K562 (cell line): ENCODE results near the gene DCAF17. TPM values are rescaled to one million over a fixed set of nuclear protein-coding genes. Genes with fewer than 3 reads are reported as not detected.

Source experiments
- ATAC-seq: fragments of 200-7000 bp; cut with Tn5 transposase; 3 replicates; pipeline ENCODE4 v1.9.1; 2020; ENCODE audit warnings: moderate library complexity
- BruUV-seq: library from RNA; stranded (reverse); fragments of 400-500 nt; replicated peaks from 2 replicates; lab custom pipeline; 2021; lab: Mats Ljungman, UMichigan
- CTCF ChIA-PET: fragments of 300-600 bp; formaldehyde crosslinking; extraction: SDS; loops from one replicate; lab custom pipeline; 2021; ENCODE audit warnings: low intra/inter-chr PET ratio; lab: Yijun Ruan, JAX
- POLR2A ChIA-PET: fragments of 300-600, 350-650 bp; sonication (Branson Sonifier 250); formaldehyde crosslinking; extraction: SDS; loops from one replicate; lab custom pipeline; 2021; ENCODE audit warnings: antibody characterized with exemption, inconsistent platforms; lab: Yijun Ruan, JAX
- DNase-seq, 4 experiments: peaks; one replicate each; pipeline versions ENCODE4 v3.0.0 to v3.0.0-alpha.2; 2011 to 2018; ENCODE audit warnings: low spot score in 3 of 4, mixed read lengths in 3 of 4; ENCODE audit errors: extremely low read depth in 1 of 4
- FAIRE-seq: peaks from 2 replicates; lab custom pipeline; 2011; peaks lifted over from hg19 to GRCh38; lab: Jason Lieb, UNC
- H2AFZ ChIP-seq: 2 replicates; pipeline ENCODE4 v1.6.0; 2011; ENCODE audit warnings: low read depth, low read length, control low read depth, inconsistent platforms
- H3K27ac ChIP-seq: fragments of 200-600 bp; 3 replicates; pipeline ENCODE4 v1.8.0; 2011; ENCODE audit warnings: low read depth, mild to moderate bottlenecking, control low read depth, inconsistent platforms, low read length, moderate library complexity, mixed read lengths; ENCODE audit errors: extremely low read depth
- H3K27me3 ChIP-seq, 2 experiments: fragments of 300-600 bp in 1 of 2; 2 replicates in 1 of 2; 3 replicates in 1 of 2; pipeline versions ENCODE4 v1.6.0 to v1.8.0; 2011; ENCODE audit warnings: inconsistent platforms in 2 of 2, low read length in 2 of 2, mild to moderate bottlenecking in 1 of 2, mixed read lengths in 1 of 2, moderate library complexity in 1 of 2; ENCODE audit not compliant: control insufficient read depth in 2 of 2, insufficient read depth in 2 of 2
- H3K36me3 ChIP-seq: fragments of 300-600 bp; 3 replicates; pipeline ENCODE4 v1.8.0; 2011; ENCODE audit warnings: mild to moderate bottlenecking, low read length, inconsistent platforms; ENCODE audit not compliant: control insufficient read depth, insufficient read depth
- H3K4me1 ChIP-seq, 2 experiments: fragments of 200-600 bp in 1 of 2; replicated peaks in 1 of 2; 2 replicates in 1 of 2; 3 replicates in 1 of 2; pipeline versions ENCODE4 v1.5.1 to v1.8.0; 2011; ENCODE audit warnings: inconsistent platforms in 2 of 2, low read length in 2 of 2, mild to moderate bottlenecking in 1 of 2, mixed read lengths in 1 of 2, moderate library complexity in 1 of 2; ENCODE audit not compliant: control insufficient read depth in 2 of 2, insufficient read depth in 2 of 2
- H3K4me2 ChIP-seq: 2 replicates; pipeline ENCODE4 v1.6.1; 2011; ENCODE audit warnings: low read length, control low read depth, inconsistent platforms, mixed read lengths; ENCODE audit not compliant: insufficient read depth
- H3K4me3 ChIP-seq: fragments of 200-600 bp; sonication (generic), shearing (Covaris generic); 2 replicates; pipeline ENCODE4 v1.5.1; 2016; ENCODE audit warnings: control low read depth, inconsistent platforms
- H3K79me2 ChIP-seq: fragments of 200-600 bp; 3 replicates; pipeline ENCODE4 v1.8.0; 2011; ENCODE audit warnings: low read length, inconsistent platforms; ENCODE audit not compliant: control insufficient read depth, insufficient read depth
- H3K9ac ChIP-seq, 2 experiments: 2 replicates each; pipeline versions ENCODE4 v1.6.0 to v1.6.1; 2011; ENCODE audit warnings: low read depth in 2 of 2, low read length in 2 of 2, control low read depth in 1 of 2, inconsistent platforms in 1 of 2, mild to moderate bottlenecking in 1 of 2, mixed read lengths in 1 of 2; ENCODE audit not compliant: insufficient read depth in 1 of 2
- H3K9me1 ChIP-seq: one replicate; pipeline ENCODE4 v1.6.0; 2011; ENCODE audit warnings: inconsistent platforms, mild to moderate bottlenecking, low read length, moderate library complexity; ENCODE audit not compliant: control insufficient read depth, insufficient read depth
- H3K9me3 ChIP-seq: replicated peaks from 2 replicates; pipeline ENCODE4 v1.5.1; 2011; ENCODE audit warnings: low read depth, low read length, inconsistent platforms; ENCODE audit not compliant: control insufficient read depth, insufficient read depth
- H4K20me1 ChIP-seq: replicated peaks from 2 replicates; pipeline ENCODE4 v1.6.1; 2011; ENCODE audit warnings: low read length, inconsistent platforms, mixed read lengths; ENCODE audit not compliant: control insufficient read depth, insufficient read depth
- BRD9 ChIP-seq: fragments of 450-650 bp; IDR thresholded peaks from 2 replicates; pipeline ENCODE4 v1.6.1; 2018; ENCODE audit warnings: low read depth; ENCODE audit not compliant: partially characterized antibody
- FOS ChIP-seq: IDR thresholded peaks from 3 replicates; pipeline ENCODE4 v1.6.1; 2011; ENCODE audit not compliant: insufficient read length; ENCODE audit errors: extremely low read depth
- GTF2F1 ChIP-seq: IDR thresholded peaks from 2 replicates; pipeline ENCODE4 v1.6.1; 2011; ENCODE audit warnings: low read depth, low read length, improper control_type of control experiment
- HDAC2 ChIP-seq: fragments of 450-650 bp; IDR thresholded peaks from 2 replicates; pipeline ENCODE4 v1.6.1; 2016; ENCODE audit warnings: mild to moderate bottlenecking
- PPARD ChIP-seq: fragments of 250-450 bp; sonication (Bioruptor Pico); IDR thresholded peaks from 2 replicates; pipeline ENCODE4 v1.8.0; 2022; ENCODE audit warnings: inconsistent platforms, mild to moderate bottlenecking, moderate library complexity
- SMAD4 ChIP-seq: fragments of 250-450 bp; sonication (Bioruptor Pico); conservative IDR thresholded peaks from 2 replicates; pipeline ENCODE4 v1.8.0; 2021; ENCODE audit warnings: inconsistent platforms, mild to moderate bottlenecking, moderate library complexity
- SRSF7 ChIP-seq: fragments of 200-400 bp; formaldehyde crosslinking; optimal IDR thresholded peaks from 2 replicates; pipeline ENCODE3; 2017; ENCODE audit warnings: mild to moderate bottlenecking, low read depth, low read length
- ZNF12 ChIP-seq: sonication (generic); formaldehyde crosslinking; IDR thresholded peaks from 2 replicates; pipeline ENCODE4 v1.4.0; 2020; ENCODE audit warnings: mild to moderate bottlenecking, missing genetic modification reagents
- ZNF436 ChIP-seq: fragments of 250-450, 450-650 bp; sonication (Bioruptor Pico); formaldehyde crosslinking; IDR thresholded peaks from 2 replicates; pipeline ENCODE4 v1.7.0; 2020; ENCODE audit warnings: mild to moderate bottlenecking
- ZNF644 ChIP-seq: fragments of 200-800 bp; sonication (Bioruptor generic); IDR thresholded peaks from 2 replicates; pipeline ENCODE4 v1.6.1; 2016; ENCODE audit warnings: low read depth, missing genetic modification characterization, missing compliant biosample characterization
- ZNF699 ChIP-seq: fragments of 250-450 bp; sonication (Bioruptor Pico); IDR thresholded peaks from 2 replicates; pipeline ENCODE4 v1.8.0; 2021; ENCODE audit warnings: mild to moderate bottlenecking, moderate library complexity; ENCODE audit not compliant: insufficient replicate concordance
- WGBS: fragments of 100-300 bp; shearing (Covaris generic); methylation state at CpG from one replicate; pipeline ENCODE4 v1.1.6; 2016; ENCODE audit warnings: low coverage, mixed read lengths; ENCODE audit not compliant: insufficient coverage; ENCODE audit errors: missing lambda C conversion rate; 5-methylcytosine and 5-hydroxymethylcytosine counted together
- in situ Hi-C: fragments of 300-500 bp; cut with MboI; formaldehyde crosslinking; loops from 4 replicates; pipeline ENCODE4 v1.15.0; 2018; ENCODE audit warnings: inconsistent platforms, mixed read lengths
- intact Hi-C: fragments of 100-400 bp; cut with micrococcal nuclease; formaldehyde crosslinking; loops from 2 replicates; pipeline ENCODE4 v1.14.2; 2022
- polyA plus RNA-seq, 8 experiments: library from polyadenylated mRNA; depleted of rRNA in 4 of 8; stranded (reverse) in 5 of 8; unstranded in 3 of 8; fragments of >200 nt; fragmentation: Nextera tagmentation in 2 of 8; fragmentation: Illumina TruSeq in 1 of 8; extraction: Ambion mirVana in 2 of 8; extraction: Trizol in 1 of 8; gene quantifications; 2 replicates each; pipeline versions ENCODE4 v1.2.1 to v1.2.3, GENCODE V29; 2011 to 2014; ENCODE audit warnings: inconsistent platforms in 1 of 8, missing spikeins in 1 of 8
- total RNA-seq, 7 experiments: library from RNA; depleted of rRNA in 6 of 7; stranded (reverse); fragments of >200 nt in 6 of 7; fragmentation: Illumina TruSeq in 2 of 7; extraction: Trizol in 2 of 7; gene quantifications; 2 replicates each; pipeline versions ENCODE4 v1.2.1 to v1.2.3, GENCODE V29; 2011 to 2021; ENCODE audit warnings: low replicate concordance in 1 of 7
- TF ChIP-seq, protein P1 (sequence below): fragments of 250-450 bp; sonication (Bioruptor Pico); IDR thresholded peaks from 2 replicates; pipeline ENCODE4 v1.4.0; 2020; ENCODE audit warnings: mild to moderate bottlenecking
- TF ChIP-seq, protein P2 (sequence below): fragments of 250-450 bp; sonication (Bioruptor Pico); IDR thresholded peaks from 2 replicates; pipeline ENCODE4 v1.8.0; 2022; ENCODE audit warnings: inconsistent platforms
- TF ChIP-seq, protein P3 (sequence below): fragments of 450-650 bp; IDR thresholded peaks from 2 replicates; pipeline ENCODE4 v1.6.1; 2018; ENCODE audit not compliant: partially characterized antibody

The DCAF17 gene
- total and polyA plus RNA-seq, 9 of the 15 experiments (the other 6 are each of a cell fraction or from before 2014, with no cell fraction given), result 10.0 to 38.5 (median 27.1) TPM

DNA sequence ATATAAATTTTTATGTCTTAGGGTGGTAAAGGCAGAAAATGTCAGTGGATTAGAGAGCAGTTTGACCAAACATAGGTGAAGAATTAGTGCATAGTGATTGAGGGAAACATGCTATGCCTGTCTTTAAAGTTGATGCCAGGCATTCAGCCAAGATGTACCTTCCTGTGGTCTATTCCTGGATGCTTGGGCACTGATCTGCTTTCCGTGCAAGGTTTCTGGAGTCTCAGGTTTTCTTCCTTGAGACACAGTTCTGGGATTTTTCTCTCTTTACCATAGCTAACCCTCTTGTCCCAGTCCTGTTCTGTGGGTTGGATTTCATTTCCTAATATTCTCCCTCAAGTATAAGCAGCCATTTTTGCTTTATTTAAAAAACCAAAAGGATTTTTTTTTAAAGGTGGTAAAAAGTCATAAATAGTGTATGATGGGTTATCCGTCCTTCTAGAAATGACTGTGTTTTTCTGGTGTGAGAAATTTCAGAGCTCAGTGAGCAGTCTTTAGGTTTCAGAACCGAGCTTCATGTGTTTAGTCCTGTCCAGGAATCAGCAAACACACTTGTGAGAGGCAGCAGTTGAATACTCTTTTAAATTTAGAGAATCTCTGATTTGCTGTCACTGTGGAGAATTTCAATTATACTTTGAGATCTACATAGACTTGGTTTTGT lies 45.3 kb downstream of the DCAF17 start (continued):
- TF ChIP-seq, protein P1, sequence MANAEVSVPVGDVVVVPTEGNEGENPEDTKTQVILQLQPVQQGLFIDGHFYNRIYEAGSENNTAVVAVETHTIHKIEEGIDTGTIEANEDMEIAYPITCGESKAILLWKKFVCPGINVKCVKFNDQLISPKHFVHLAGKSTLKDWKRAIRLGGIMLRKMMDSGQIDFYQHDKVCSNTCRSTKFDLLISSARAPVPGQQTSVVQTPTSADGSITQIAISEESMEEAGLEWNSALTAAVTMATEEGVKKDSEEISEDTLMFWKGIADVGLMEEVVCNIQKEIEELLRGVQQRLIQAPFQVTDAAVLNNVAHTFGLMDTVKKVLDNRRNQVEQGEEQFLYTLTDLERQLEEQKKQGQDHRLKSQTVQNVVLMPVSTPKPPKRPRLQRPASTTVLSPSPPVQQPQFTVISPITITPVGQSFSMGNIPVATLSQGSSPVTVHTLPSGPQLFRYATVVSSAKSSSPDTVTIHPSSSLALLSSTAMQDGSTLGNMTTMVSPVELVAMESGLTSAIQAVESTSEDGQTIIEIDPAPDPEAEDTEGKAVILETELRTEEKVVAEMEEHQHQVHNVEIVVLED, result no peak
- TF ChIP-seq ZNF644 (tag), result no peak
- TF ChIP-seq, protein P2, sequence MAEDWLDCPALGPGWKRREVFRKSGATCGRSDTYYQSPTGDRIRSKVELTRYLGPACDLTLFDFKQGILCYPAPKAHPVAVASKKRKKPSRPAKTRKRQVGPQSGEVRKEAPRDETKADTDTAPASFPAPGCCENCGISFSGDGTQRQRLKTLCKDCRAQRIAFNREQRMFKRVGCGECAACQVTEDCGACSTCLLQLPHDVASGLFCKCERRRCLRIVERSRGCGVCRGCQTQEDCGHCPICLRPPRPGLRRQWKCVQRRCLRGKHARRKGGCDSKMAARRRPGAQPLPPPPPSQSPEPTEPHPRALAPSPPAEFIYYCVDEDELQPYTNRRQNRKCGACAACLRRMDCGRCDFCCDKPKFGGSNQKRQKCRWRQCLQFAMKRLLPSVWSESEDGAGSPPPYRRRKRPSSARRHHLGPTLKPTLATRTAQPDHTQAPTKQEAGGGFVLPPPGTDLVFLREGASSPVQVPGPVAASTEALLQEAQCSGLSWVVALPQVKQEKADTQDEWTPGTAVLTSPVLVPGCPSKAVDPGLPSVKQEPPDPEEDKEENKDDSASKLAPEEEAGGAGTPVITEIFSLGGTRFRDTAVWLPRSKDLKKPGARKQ (CRISPR knock-in tag), result no peak
- TF ChIP-seq SMAD4 (CRISPR knock-in tag), result no peak
- TF ChIP-seq ZNF12 (CRISPR knock-in tag), result no peak
- TF ChIP-seq GTF2F1, result no peak
- no peak for TF ChIP-seq FOS

DNA sequence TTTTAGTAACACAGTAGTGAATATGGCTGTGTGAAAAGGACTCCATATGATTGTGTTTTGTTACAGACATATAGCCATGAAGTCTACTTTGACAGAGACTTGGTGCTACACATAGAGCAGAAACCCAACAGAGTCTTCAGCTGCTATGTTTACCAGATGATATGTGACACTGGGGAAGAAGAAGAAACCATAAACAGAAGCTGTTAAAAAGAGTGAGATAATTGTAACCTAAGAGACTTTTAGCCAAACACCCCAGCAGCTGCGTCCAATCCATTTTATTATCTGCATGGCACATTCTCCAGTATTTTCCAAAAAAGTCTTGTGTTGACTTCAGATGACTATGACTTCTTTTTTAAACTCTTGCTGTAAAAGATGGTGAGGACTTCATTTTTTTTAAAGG lies 46.9 kb downstream of the DCAF17 start:
- in situ Hi-C loops, result no loop called here
- Histone ChIP-seq H3K4me2 (no peak overlapping the region), H3K27ac (no peak overlapping the region), H2AFZ (no peak overlapping the region), H3K36me3 (peaks cover 81% of the 10 kb centered on the region)
- intact Hi-C loops, result no loop called here
- POLR2A ChIA-PET, result no interaction called here
- 88% methylated on average over 1 of the region's 1 CpG for whole genome bisulfite sequencing
- TF ChIP-seq PPARD, result no peak
- no peak for TF ChIP-seq HDAC2
- no peak for TF ChIP-seq BRD9
- TF ChIP-seq, protein P3, sequence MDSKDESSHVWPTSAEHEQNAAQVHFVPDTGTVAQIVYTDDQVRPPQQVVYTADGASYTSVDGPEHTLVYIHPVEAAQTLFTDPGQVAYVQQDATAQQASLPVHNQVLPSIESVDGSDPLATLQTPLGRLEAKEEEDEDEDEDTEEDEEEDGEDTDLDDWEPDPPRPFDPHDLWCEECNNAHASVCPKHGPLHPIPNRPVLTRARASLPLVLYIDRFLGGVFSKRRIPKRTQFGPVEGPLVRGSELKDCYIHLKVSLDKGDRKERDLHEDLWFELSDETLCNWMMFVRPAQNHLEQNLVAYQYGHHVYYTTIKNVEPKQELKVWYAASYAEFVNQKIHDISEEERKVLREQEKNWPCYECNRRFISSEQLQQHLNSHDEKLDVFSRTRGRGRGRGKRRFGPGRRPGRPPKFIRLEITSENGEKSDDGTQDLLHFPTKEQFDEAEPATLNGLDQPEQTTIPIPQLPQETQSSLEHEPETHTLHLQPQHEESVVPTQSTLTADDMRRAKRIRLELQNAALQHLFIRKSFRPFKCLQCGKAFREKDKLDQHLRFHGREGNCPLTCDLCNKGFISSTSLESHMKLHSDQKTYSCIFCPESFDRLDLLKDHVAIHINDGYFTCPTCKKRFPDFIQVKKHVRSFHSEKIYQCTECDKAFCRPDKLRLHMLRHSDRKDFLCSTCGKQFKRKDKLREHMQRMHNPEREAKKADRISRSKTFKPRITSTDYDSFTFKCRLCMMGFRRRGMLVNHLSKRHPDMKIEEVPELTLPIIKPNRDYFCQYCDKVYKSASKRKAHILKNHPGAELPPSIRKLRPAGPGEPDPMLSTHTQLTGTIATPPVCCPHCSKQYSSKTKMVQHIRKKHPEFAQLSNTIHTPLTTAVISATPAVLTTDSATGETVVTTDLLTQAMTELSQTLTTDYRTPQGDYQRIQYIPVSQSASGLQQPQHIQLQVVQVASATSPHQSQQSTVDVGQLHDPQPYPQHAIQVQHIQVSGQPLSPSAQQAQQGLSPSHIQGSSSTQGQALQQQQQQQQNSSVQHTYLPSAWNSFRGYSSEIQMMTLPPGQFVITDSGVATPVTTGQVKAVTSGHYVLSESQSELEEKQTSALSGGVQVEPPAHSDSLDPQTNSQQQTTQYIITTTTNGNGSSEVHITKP, result no peak
- TF ChIP-seq ZNF436 (CRISPR knock-in tag), result no peak
- no peak for TF ChIP-seq ZNF699 (CRISPR knock-in tag)
- no peak for TF ChIP-seq SRSF7
- TF ChIP-seq, all 486 proteins: peak for 0
- H4K20me1 ChIP-seq, result no peaks in the 10 kb centered on the region
- no TSS peak for BruUV-seq
- H3K9me3 ChIP-seq, result no peaks in the 10 kb centered on the region
- FAIRE-seq (no peak), DNase-seq (no peak), ATAC-seq (no peak)
- no peaks in the 10 kb centered on the region for H3K4me1 ChIP-seq
- H3K4me3 ChIP-seq, result no peak overlapping the region
- H3K9ac ChIP-seq, result no peak overlapping the region
- H3K27me3 ChIP-seq, result no peaks in the 10 kb centered on the region
- H3K9me1 ChIP-seq, result no peaks in the 10 kb centered on the region
- CTCF ChIA-PET, result no interaction called here
- no peaks in the 10 kb centered on the region for H3K79me2 ChIP-seq
